Measurements from ENCODE around the gene KLF2.
"Not testable (repeated sequence)": the region's sequence is repeated elsewhere in the genome, so short reads cannot be mapped to it uniquely, and the experiment has no call there.

Gene KLF2

GRCh38 chr19:16285079-16285478, 39.5 kb upstream of the KLF2 start:
- H3K4me2 ChIP-seq (ENCODE audit: low read length); H2AK5ac ChIP-seq (ENCODE audit: low read length); H2BK15ac ChIP-seq (replicated peaks; ENCODE audit: low read depth); H4K5ac ChIP-seq (ENCODE audit: low read length); H3K23ac ChIP-seq (ENCODE audit: low read length); H3K56ac ChIP-seq (ENCODE audit: low read length); H2BK120ac ChIP-seq (ENCODE audit: low read depth, low read length); H4K8ac ChIP-seq (ENCODE audit: low read depth, low read length); H3K27me3 ChIP-seq (ENCODE audit: insufficient read depth, low read length, poor library complexity); H2BK5ac ChIP-seq (ENCODE audit: low read length); H3K18ac ChIP-seq (ENCODE audit: low read length); H3K4ac ChIP-seq (ENCODE audit: low read depth, low read length); H3K9ac ChIP-seq (ENCODE audit: low read length); H3K4me1 ChIP-seq (ENCODE audit: control insufficient read depth, low read depth, low read length); H3K4me3 ChIP-seq (ENCODE audit: low read length); DNase-seq; H3K27ac ChIP-seq (ENCODE audit: low read depth, low read length); H3K36me3 ChIP-seq (ENCODE audit: control insufficient read depth, insufficient read depth, low read length); H3K79me2 ChIP-seq (ENCODE audit: control insufficient read depth, insufficient read depth, low read length); H3K79me1 ChIP-seq (ENCODE audit: low read length): not testable (repeated sequence)
- no CpG with 5 or more reads among the region's 3 CpGs for WGBS (ENCODE audit: extremely low coverage, insufficient coverage, low lambda C conversion rate)

GRCh38 chr19:16285769-16286498, 38.7 kb upstream of the KLF2 start:
- Histone ChIP-seq H3K79me1 (ENCODE audit: low read length) (no peaks in the 10 kb centered on the region), H3K23ac (ENCODE audit: low read length) (no peak overlapping the region), H3K18ac (ENCODE audit: low read length) (no peak overlapping the region), H4K8ac (ENCODE audit: low read depth, low read length) (no peak overlapping the region), H3K4ac (ENCODE audit: low read depth, low read length) (no peak overlapping the region), H3K56ac (ENCODE audit: low read length) (peak overlapping the region; percentile 56), H2BK15ac (replicated peaks; ENCODE audit: low read depth) (no peak overlapping the region), H2BK120ac (ENCODE audit: low read depth, low read length) (no peak overlapping the region), H3K9ac (ENCODE audit: low read length) (peak overlapping the region; percentile 16), H2AK5ac (ENCODE audit: low read length) (no peak overlapping the region), H2BK5ac (ENCODE audit: low read length) (no peak overlapping the region), H4K5ac (ENCODE audit: low read length) (no peak overlapping the region), H3K4me1 (ENCODE audit: control insufficient read depth, low read depth, low read length) (no peaks in the 10 kb centered on the region), H3K4me3 (ENCODE audit: low read length) (no peak overlapping the region), H3K4me2 (ENCODE audit: low read length) (no peak overlapping the region), H3K79me2 (ENCODE audit: control insufficient read depth, insufficient read depth, low read length) (no peaks in the 10 kb centered on the region), H3K27me3 (ENCODE audit: insufficient read depth, low read length, poor library complexity) (no peaks in the 10 kb centered on the region), H3K27ac (ENCODE audit: low read depth, low read length) (no peak overlapping the region), H3K36me3 (ENCODE audit: control insufficient read depth, insufficient read depth, low read length) (no peaks in the 10 kb centered on the region)
- no peak for DNase-seq
- no CpG with 5 or more reads among the region's 22 CpGs for WGBS (ENCODE audit: extremely low coverage, insufficient coverage, low lambda C conversion rate)

DNA sequence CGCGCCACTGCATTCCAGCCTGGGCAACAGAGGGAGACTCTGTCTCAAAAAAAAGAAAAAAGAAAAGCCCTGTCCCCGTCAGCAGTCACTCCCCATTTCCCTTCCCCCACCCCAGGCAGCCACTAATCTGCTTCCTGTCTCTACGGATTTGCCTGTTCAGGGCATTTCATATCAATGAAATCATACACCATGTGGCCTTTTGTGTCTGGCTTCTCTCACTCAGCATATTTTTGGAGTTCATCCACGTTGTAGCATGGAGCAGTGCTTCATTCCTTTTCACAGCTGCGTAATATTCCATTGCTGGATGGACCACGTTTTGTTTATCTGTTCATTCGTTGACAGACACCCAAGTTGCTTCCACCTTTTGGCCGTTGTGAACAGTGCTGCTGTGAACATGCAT, 36.1 kb upstream of the KLF2 start:
- Histone ChIP-seq H3K27ac (ENCODE audit: low read depth, low read length) (no peak overlapping the region), H3K18ac (ENCODE audit: low read length) (no peak overlapping the region), H2AK5ac (ENCODE audit: low read length) (no peak overlapping the region), H3K27me3 (ENCODE audit: insufficient read depth, low read length, poor library complexity) (no peaks in the 10 kb centered on the region), H3K9ac (ENCODE audit: low read length) (no peak overlapping the region), H3K4ac (ENCODE audit: low read depth, low read length) (no peak overlapping the region), H3K36me3 (ENCODE audit: control insufficient read depth, insufficient read depth, low read length) (no peaks in the 10 kb centered on the region), H3K56ac (ENCODE audit: low read length) (no peak overlapping the region), H3K79me1 (ENCODE audit: low read length) (no peaks in the 10 kb centered on the region), H4K8ac (ENCODE audit: low read depth, low read length) (no peak overlapping the region), H2BK15ac (replicated peaks; ENCODE audit: low read depth) (no peak overlapping the region), H3K4me1 (ENCODE audit: control insufficient read depth, low read depth, low read length) (no peaks in the 10 kb centered on the region), H3K79me2 (ENCODE audit: control insufficient read depth, insufficient read depth, low read length) (no peaks in the 10 kb centered on the region), H3K23ac (ENCODE audit: low read length) (no peak overlapping the region), H3K4me2 (ENCODE audit: low read length) (no peak overlapping the region), H2BK120ac (ENCODE audit: low read depth, low read length) (no peak overlapping the region), H3K4me3 (ENCODE audit: low read length) (no peak overlapping the region), H2BK5ac (ENCODE audit: low read length) (no peak overlapping the region), H4K5ac (ENCODE audit: low read length) (no peak overlapping the region)
- WGBS (ENCODE audit: extremely low coverage, insufficient coverage, low lambda C conversion rate) = no CpG with 5 or more reads among the region's 9 CpGs
- no peak for DNase-seq

- no peak overlapping the region for H2BK5ac ChIP-seq (ENCODE audit: low read length)
- no peaks in the 10 kb centered on the region for H3K36me3 ChIP-seq (ENCODE audit: control insufficient read depth, insufficient read depth, low read length)
- no peak overlapping the region for H3K4me2 ChIP-seq (ENCODE audit: low read length)
- H2AK5ac ChIP-seq (ENCODE audit: low read length) = no peak overlapping the region
- H3K79me2 ChIP-seq (ENCODE audit: control insufficient read depth, insufficient read depth, low read length) = no peaks in the 10 kb centered on the region
- no peak overlapping the region for H3K9ac ChIP-seq (ENCODE audit: low read length)
- no peaks in the 10 kb centered on the region for H3K27me3 ChIP-seq (ENCODE audit: insufficient read depth, low read length, poor library complexity)
- no peaks in the 10 kb centered on the region for H3K4me1 ChIP-seq (ENCODE audit: control insufficient read depth, low read depth, low read length)
- no peak overlapping the region for H2BK120ac ChIP-seq (ENCODE audit: low read depth, low read length)
- no CpG with 5 or more reads among the region's 7 CpGs for WGBS (ENCODE audit: extremely low coverage, insufficient coverage, low lambda C conversion rate)
- peak; percentile 43 for DNase-seq
- H3K79me1 ChIP-seq (ENCODE audit: low read length) = no peaks in the 10 kb centered on the region
- H3K18ac ChIP-seq (ENCODE audit: low read length) = no peak overlapping the region
- H3K27ac ChIP-seq (ENCODE audit: low read depth, low read length) = no peak overlapping the region
- H4K8ac ChIP-seq (ENCODE audit: low read depth, low read length) = no peak overlapping the region
- H3K4ac ChIP-seq (ENCODE audit: low read depth, low read length) = no peak overlapping the region
- H2BK15ac ChIP-seq (replicated peaks; ENCODE audit: low read depth) = no peak overlapping the region
- no peak overlapping the region for H3K23ac ChIP-seq (ENCODE audit: low read length)
- no peak overlapping the region for H3K56ac ChIP-seq (ENCODE audit: low read length)
- H4K5ac ChIP-seq (ENCODE audit: low read length) = no peak overlapping the region
- no peak overlapping the region for H3K4me3 ChIP-seq (ENCODE audit: low read length)
Measured at GRCh38 chr19:16289594-16289993, 35.0 kb upstream of the KLF2 start.

DNA sequence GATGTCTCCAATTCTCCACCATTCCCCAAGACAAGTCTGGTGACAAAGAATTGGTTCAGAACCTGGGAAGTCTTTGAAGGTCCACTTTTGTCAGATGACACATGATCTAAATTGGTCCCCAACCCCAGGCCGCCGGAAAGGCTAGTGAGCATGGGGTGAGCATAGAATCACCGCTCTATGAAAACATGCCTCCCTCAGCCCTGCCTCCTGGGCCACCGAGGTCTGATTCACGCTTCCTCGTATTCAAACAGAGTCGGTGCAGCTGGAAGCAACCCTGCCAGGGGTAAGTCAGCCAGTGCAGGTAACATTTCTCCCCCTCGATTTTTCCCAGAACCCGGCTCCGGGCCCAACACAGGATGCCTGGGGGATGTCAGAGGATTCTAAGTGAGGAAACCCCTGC, 33.9 kb upstream of the KLF2 start:
- Histone ChIP-seq H3K4me3 (ENCODE audit: low read length) (no peak overlapping the region), H4K5ac (ENCODE audit: low read length) (no peak overlapping the region), H3K79me2 (ENCODE audit: control insufficient read depth, insufficient read depth, low read length) (no peaks in the 10 kb centered on the region), H2AK5ac (ENCODE audit: low read length) (no peak overlapping the region), H2BK120ac (ENCODE audit: low read depth, low read length) (no peak overlapping the region), H4K8ac (ENCODE audit: low read depth, low read length) (no peak overlapping the region), H3K23ac (ENCODE audit: low read length) (no peak overlapping the region), H3K18ac (ENCODE audit: low read length) (no peak overlapping the region), H3K4me1 (ENCODE audit: control insufficient read depth, low read depth, low read length) (no peaks in the 10 kb centered on the region), H3K36me3 (ENCODE audit: control insufficient read depth, insufficient read depth, low read length) (no peaks in the 10 kb centered on the region), H3K4me2 (ENCODE audit: low read length) (no peak overlapping the region), H3K9ac (ENCODE audit: low read length) (no peak overlapping the region), H3K56ac (ENCODE audit: low read length) (no peak overlapping the region), H2BK5ac (ENCODE audit: low read length) (no peak overlapping the region), H2BK15ac (replicated peaks; ENCODE audit: low read depth) (no peak overlapping the region), H3K4ac (ENCODE audit: low read depth, low read length) (no peak overlapping the region), H3K79me1 (ENCODE audit: low read length) (no peaks in the 10 kb centered on the region), H3K27me3 (ENCODE audit: insufficient read depth, low read length, poor library complexity) (no peaks in the 10 kb centered on the region), H3K27ac (ENCODE audit: low read depth, low read length) (no peak overlapping the region)
- no CpG with 5 or more reads among the region's 10 CpGs for WGBS (ENCODE audit: extremely low coverage, insufficient coverage, low lambda C conversion rate)
- no peak for DNase-seq

Data from mesendoderm (in vitro differentiated cells).